Neural progenitor cell (in vitro differentiated cells): ENCODE results near the gene ACKR4.
"Not testable (repeated sequence)": the region's sequence is repeated elsewhere in the genome, so short reads cannot be mapped to it uniquely, and the experiment has no call there.

Experiments used
- EZH2phosphoT487 ChIP-seq: fragments of 200-600 bp; sonication (generic); IDR thresholded peaks from 2 replicates; pipeline ENCODE4 v1.6.1; 2017; ENCODE audit warnings: antibody characterized with exemption
- TF ChIP-seq, protein P1 (sequence below): fragments of 200-600 bp; sonication (generic); IDR thresholded peaks from 2 replicates; pipeline ENCODE4 v1.5.1; 2017; ENCODE audit warnings: antibody characterized with exemption, mild to moderate bottlenecking

DNA sequence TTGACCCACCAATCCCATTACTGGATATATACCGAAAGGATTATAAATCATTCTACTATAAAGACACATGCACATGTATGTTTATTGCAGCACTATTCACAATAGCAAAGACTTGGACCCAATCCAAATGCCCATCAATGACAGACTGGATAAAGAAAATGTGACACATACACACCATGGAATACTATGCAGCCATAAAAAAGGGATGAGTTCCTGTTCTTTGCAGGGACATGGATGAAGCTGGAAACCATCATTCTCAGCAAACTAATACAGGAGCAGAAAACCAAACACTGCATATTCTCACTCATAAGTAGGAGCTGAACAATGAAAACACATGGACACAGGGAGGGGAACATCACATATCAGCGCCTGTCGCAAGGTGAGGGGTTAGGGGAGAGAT lies 18.2 kb downstream of the ACKR4 start:
- TF ChIP-seq, protein P1, sequence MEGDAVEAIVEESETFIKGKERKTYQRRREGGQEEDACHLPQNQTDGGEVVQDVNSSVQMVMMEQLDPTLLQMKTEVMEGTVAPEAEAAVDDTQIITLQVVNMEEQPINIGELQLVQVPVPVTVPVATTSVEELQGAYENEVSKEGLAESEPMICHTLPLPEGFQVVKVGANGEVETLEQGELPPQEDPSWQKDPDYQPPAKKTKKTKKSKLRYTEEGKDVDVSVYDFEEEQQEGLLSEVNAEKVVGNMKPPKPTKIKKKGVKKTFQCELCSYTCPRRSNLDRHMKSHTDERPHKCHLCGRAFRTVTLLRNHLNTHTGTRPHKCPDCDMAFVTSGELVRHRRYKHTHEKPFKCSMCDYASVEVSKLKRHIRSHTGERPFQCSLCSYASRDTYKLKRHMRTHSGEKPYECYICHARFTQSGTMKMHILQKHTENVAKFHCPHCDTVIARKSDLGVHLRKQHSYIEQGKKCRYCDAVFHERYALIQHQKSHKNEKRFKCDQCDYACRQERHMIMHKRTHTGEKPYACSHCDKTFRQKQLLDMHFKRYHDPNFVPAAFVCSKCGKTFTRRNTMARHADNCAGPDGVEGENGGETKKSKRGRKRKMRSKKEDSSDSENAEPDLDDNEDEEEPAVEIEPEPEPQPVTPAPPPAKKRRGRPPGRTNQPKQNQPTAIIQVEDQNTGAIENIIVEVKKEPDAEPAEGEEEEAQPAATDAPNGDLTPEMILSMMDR = not testable (repeated sequence)
- TF ChIP-seq EZH2phosphoT487 = not testable (repeated sequence)
